IMR-90 (cell line): ENCODE results near the gene ACACA. TPM values are rescaled to one million over a fixed set of nuclear protein-coding genes. Genes with fewer than 3 reads are reported as not detected.

ENCODE experiments used
- ATAC-seq: fragments of 200-7000 bp; cut with Tn5 transposase; 2 replicates; pipeline ENCODE4 v1.9.1; 2020; ENCODE audit warnings: low read depth, mild to moderate bottlenecking, moderate library complexity
- BruUV-seq: library from RNA; stranded (reverse); fragments of 400-500 nt; replicated peaks from 2 replicates; lab custom pipeline; 2021; lab: Mats Ljungman, UMichigan
- CTCF ChIA-PET: fragments of 300-600 bp; formaldehyde crosslinking; extraction: SDS; loops from one replicate; lab custom pipeline; 2021; ENCODE audit warnings: antibody characterized with exemption; lab: Yijun Ruan, JAX
- POLR2A ChIA-PET: fragments of 300-600 bp; sonication (Branson Sonifier 250); formaldehyde crosslinking; loops from one replicate; lab custom pipeline; 2022; ENCODE audit warnings: antibody characterized with exemption; ENCODE audit not compliant: unreplicated experiment; lab: Charles Lee
- DNase-seq: peaks from one replicate; pipeline ENCODE4 v3.0.0; 2013
- H2AFZ ChIP-seq: replicated peaks from 2 replicates; pipeline ENCODE3; 2013; ENCODE audit warnings: low read length, mild to moderate bottlenecking; ENCODE audit not compliant: poor library complexity
- H2AK5ac ChIP-seq: 2 replicates; pipeline ENCODE4 v1.6.1; 2013; ENCODE audit warnings: low read depth, low read length, inconsistent platforms
- H2AK9ac ChIP-seq: replicated peaks from 2 replicates; pipeline ENCODE3; 2013; ENCODE audit warnings: mild to moderate bottlenecking, low read depth, low read length, moderate library complexity; ENCODE audit not compliant: poor library complexity
- H2BK120ac ChIP-seq: 2 replicates; pipeline ENCODE4 v1.6.1; 2013; ENCODE audit warnings: low read depth, low read length, inconsistent platforms
- H2BK15ac ChIP-seq: 3 replicates; pipeline ENCODE4 v1.6.1; 2013; ENCODE audit warnings: low read depth, low read length, inconsistent platforms
- H2BK20ac ChIP-seq: 2 replicates; pipeline ENCODE4 v1.6.1; 2013; ENCODE audit warnings: low read depth, mild to moderate bottlenecking, inconsistent platforms, low read length, moderate library complexity
- H2BK5ac ChIP-seq: 2 replicates; pipeline ENCODE4 v1.6.1; 2013; ENCODE audit warnings: mild to moderate bottlenecking, low read depth, low read length, inconsistent platforms; ENCODE audit not compliant: poor library complexity, severe bottlenecking
- H3K14ac ChIP-seq: replicated peaks from 2 replicates; pipeline ENCODE4 v1.6.1; 2013; ENCODE audit warnings: low read depth, low read length, inconsistent platforms
- H3K18ac ChIP-seq: 2 replicates; pipeline ENCODE4 v1.6.1; 2013; ENCODE audit warnings: low read depth, low read length, control low read depth
- H3K23ac ChIP-seq: 2 replicates; pipeline ENCODE4 v1.6.1; 2013; ENCODE audit warnings: low read depth, low read length, inconsistent platforms
- H3K27ac ChIP-seq: 2 replicates; pipeline ENCODE4 v1.5.1; 2013; ENCODE audit warnings: mild to moderate bottlenecking, control low read depth, low read length; ENCODE audit not compliant: insufficient read depth
- H3K27me3 ChIP-seq: 2 replicates; pipeline ENCODE4 v1.6.1; 2013; ENCODE audit warnings: low read length; ENCODE audit not compliant: control insufficient read depth, insufficient read depth
- H3K36me3 ChIP-seq: 2 replicates; pipeline ENCODE4 v1.6.1; 2013; ENCODE audit warnings: low read length, mixed read lengths; ENCODE audit not compliant: control insufficient read depth, insufficient read depth
- H3K4ac ChIP-seq: 2 replicates; pipeline ENCODE4 v1.6.1; 2013; ENCODE audit warnings: low read depth, low read length, inconsistent platforms
- H3K4me1 ChIP-seq: 2 replicates; pipeline ENCODE4 v1.6.1; 2013; ENCODE audit warnings: low read length, mixed read lengths; ENCODE audit not compliant: control insufficient read depth, insufficient read depth
- H3K4me2 ChIP-seq: 2 replicates; pipeline ENCODE4 v1.6.1; 2013; ENCODE audit warnings: low read depth, mild to moderate bottlenecking, control low read depth, low read length, moderate library complexity
- H3K4me3 ChIP-seq: 2 replicates; pipeline ENCODE4 v1.5.1; 2013; ENCODE audit warnings: low read depth, mild to moderate bottlenecking, control low read depth, low read length, moderate library complexity; ENCODE audit not compliant: insufficient read depth
- H3K56ac ChIP-seq: 2 replicates; pipeline ENCODE4 v1.6.1; 2013; ENCODE audit warnings: low read length, inconsistent platforms; ENCODE audit not compliant: insufficient read depth; ENCODE audit errors: extremely low read depth
- H3K79me1 ChIP-seq, 2 experiments: 2 replicates each; pipeline ENCODE4 v1.6.1; 2013; ENCODE audit warnings: low read length in 2 of 2, inconsistent platforms in 1 of 2, low read depth in 1 of 2
- H3K9ac ChIP-seq: 2 replicates; pipeline ENCODE4 v1.6.1; 2013; ENCODE audit warnings: low read depth, low read length, control low read depth
- H3K9me1 ChIP-seq: 2 replicates; pipeline ENCODE4 v1.6.1; 2013; ENCODE audit warnings: low read length, inconsistent platforms; ENCODE audit not compliant: insufficient read depth
- H3K9me3 ChIP-seq: 2 replicates; pipeline ENCODE4 v1.6.1; 2013; ENCODE audit warnings: low read length; ENCODE audit not compliant: control insufficient read depth, insufficient read depth
- H4K20me1 ChIP-seq: 2 replicates; pipeline ENCODE4 v1.6.1; 2013; ENCODE audit warnings: low read length, inconsistent platforms; ENCODE audit not compliant: insufficient read depth
- H4K5ac ChIP-seq: 2 replicates; pipeline ENCODE4 v1.6.1; 2013; ENCODE audit warnings: mild to moderate bottlenecking, low read depth, low read length, control low read depth
- H4K8ac ChIP-seq, 2 experiments: 2 replicates each; pipeline ENCODE4 v1.6.1; 2013; ENCODE audit warnings: low read depth in 2 of 2, low read length in 2 of 2, control low read depth in 1 of 2, inconsistent platforms in 1 of 2
- H4K91ac ChIP-seq: 2 replicates; pipeline ENCODE4 v1.6.1; 2013; ENCODE audit warnings: low read depth, low read length, inconsistent platforms; ENCODE audit not compliant: insufficient read depth
- BHLHE40 ChIP-seq: fragments of 150-350 bp; IDR thresholded peaks from 2 replicates; pipeline ENCODE4 v1.6.1; 2016; ENCODE audit warnings: mild to moderate bottlenecking, low read depth, low read length
- CHD1 ChIP-seq: IDR thresholded peaks from 2 replicates; pipeline ENCODE4 v1.6.1; 2012; ENCODE audit warnings: low read depth, low read length, improper control_type of control experiment
- ELK1 ChIP-seq: fragments of 150-350 bp; IDR thresholded peaks from 2 replicates; pipeline ENCODE4 v1.6.1; 2016; ENCODE audit warnings: low read depth, mild to moderate bottlenecking, low read length, moderate library complexity, borderline replicate concordance
- FOS ChIP-seq: fragments of 150-350 bp; IDR thresholded peaks from 2 replicates; pipeline ENCODE4 v1.6.1; 2016; ENCODE audit warnings: low read depth, low read length
- MAFK ChIP-seq: IDR thresholded peaks from 2 replicates; pipeline ENCODE4 v1.6.1; 2012; ENCODE audit warnings: low read depth, low read length, improper control_type of control experiment
- RAD21 ChIP-seq: IDR thresholded peaks from 2 replicates; pipeline ENCODE4 v1.6.1; 2012; ENCODE audit warnings: low read length, improper control_type of control experiment
- RFX5 ChIP-seq: IDR thresholded peaks from 2 replicates; pipeline ENCODE4 v1.8.0; 2012; ENCODE audit warnings: low read depth, mild to moderate bottlenecking, low read length, moderate library complexity
- WGBS, 2 experiments: methylation state at CpG; one replicate each; pipeline versions ENCODE4 v1.1.5 to v1.1.7; 2013; ENCODE audit warnings: missing lambda C conversion rate in 2 of 2; ENCODE audit not compliant: insufficient read length in 1 of 2; ENCODE audit errors: extremely low coverage in 2 of 2; 5-methylcytosine and 5-hydroxymethylcytosine counted together
- dilution Hi-C: fragments of 300-500 bp; cut with HindIII; formaldehyde crosslinking; loops from one replicate; pipeline ENCODE4 v1.14.3; 2018; ENCODE audit warnings: low sequenced_read_pairs; ENCODE audit not compliant: unreplicated experiment
- in situ Hi-C: fragments of 300-500 bp; cut with MboI; formaldehyde crosslinking; loops from 3 replicates; pipeline ENCODE4 v1.14.3; 2019; ENCODE audit warnings: low sequenced_read_pairs, inconsistent platforms, mixed read lengths
- intact Hi-C: fragments of 100-400 bp; cut with micrococcal nuclease; formaldehyde crosslinking; loops from 2 replicates; pipeline ENCODE4 v1.10.0; 2022
- polyA plus RNA-seq, 3 experiments: library from polyadenylated mRNA; depleted of rRNA; stranded (reverse); fragments of >200 nt; gene quantifications; 2 replicates each; pipeline ENCODE4 v1.2.3, GENCODE V29; 2012; ENCODE audit warnings: low replicate concordance in 1 of 3
- total RNA-seq: library from RNA; depleted of rRNA; stranded (reverse); fragments of >200 nt; gene quantifications from 2 replicates; pipeline ENCODE4 v1.2.3, GENCODE V29; 2012

The ACACA gene
- total and polyA plus RNA-seq, 2 of the 4 experiments (the other 2 are of a cell fraction) = 21.3 to 39.1 TPM

- DNase-seq (no peak), ATAC-seq (no peak)
- H3K56ac ChIP-seq = no peak overlapping the region
- H3K9me1 ChIP-seq = peaks cover 10% of the 10 kb centered on the region; the same call in 1 of the 2 replicates
- no peak overlapping the region for H3K4me2 ChIP-seq
- WGBS, 2 experiments = 67% methylated on average over 1 of the region's 4 CpGs; no CpG with 5 or more reads in 1 of the 2 experiments
- H4K91ac ChIP-seq = no peak overlapping the region
- ChIA-PET POLR2A (no interaction called here), CTCF (no interaction called here)
- dilution Hi-C loops (no loop called here), in situ Hi-C loops (no loop called here), intact Hi-C loops (no loop called here)
- no peak overlapping the region for H3K14ac ChIP-seq
- H2BK20ac ChIP-seq = no peak overlapping the region
- no peak overlapping the region for H2AK5ac ChIP-seq
- H4K20me1 ChIP-seq = peaks cover 3% of the 10 kb centered on the region; the same call in 1 of the 2 replicates
- no peaks in the 10 kb centered on the region for H3K4me1 ChIP-seq
- no peak overlapping the region for H4K5ac ChIP-seq
- H3K9ac ChIP-seq = no peak overlapping the region
- H2AK9ac ChIP-seq = no peak overlapping the region
- no peak overlapping the region for H2BK15ac ChIP-seq
- H4K8ac ChIP-seq = no peak overlapping the region
- no peaks in the 10 kb centered on the region for H3K27me3 ChIP-seq
- H3K79me1 ChIP-seq = no peaks in the 10 kb centered on the region
- H2BK120ac ChIP-seq = no peak overlapping the region
- no TSS peak for BruUV-seq
- H3K18ac ChIP-seq = no peak overlapping the region
- no peak overlapping the region for H3K4ac ChIP-seq
- no peak overlapping the region for H3K23ac ChIP-seq
- no peak overlapping the region for H2AFZ ChIP-seq
- no peaks in the 10 kb centered on the region; the same call in 1 of the 2 replicates for H3K9me3 ChIP-seq
- no peak overlapping the region for H3K4me3 ChIP-seq
- H3K27ac ChIP-seq = no peak overlapping the region
- no peak for TF ChIP-seq RFX5
- no peak for TF ChIP-seq RAD21
- no peak for TF ChIP-seq CHD1
- no peak for TF ChIP-seq ELK1
- TF ChIP-seq FOS = no peak
- no peak for TF ChIP-seq BHLHE40
- TF ChIP-seq MAFK = no peak
- peaks cover 13% of the 10 kb centered on the region; the same call in 1 of the 2 replicates for H3K36me3 ChIP-seq
- no peak overlapping the region for H2BK5ac ChIP-seq
Observed at GRCh38 chr17:37082985-37083384, 323.7 kb downstream of the ACACA start.
